ENCODE measurements around the gene DEPDC5. TPM values are rescaled to one million over a fixed set of nuclear protein-coding genes. Genes with fewer than 3 reads are reported as not detected.
A peak's percentile ranks its signal among the peaks of the same experiment; 100 is the strongest.
"Not testable (repeated sequence)": the region's sequence is repeated elsewhere in the genome, so short reads cannot be mapped to it uniquely, and the experiment has no call there.

The DEPDC5 gene
- total and polyA plus RNA-seq, 3 experiments from 2014 or later, result 11.1 to 38.1 (median 29.1) TPM

GRCh38 chr22:31739795-31740201 is 14.0 kb upstream of the DEPDC5 start:
- POLR2A ChIA-PET, result no interaction called here

GRCh38 chr22:31740314-31740713 is 13.5 kb upstream of the DEPDC5 start:
- H3K4me1 ChIP-seq (ENCODE audit: insufficient read depth, low read length); H3K4me3 ChIP-seq (ENCODE audit: low read length); H3K27me3 Mint-ChIP-seq; CTCF ChIA-PET; H3K9me3 ChIP-seq (ENCODE audit: low read length); H3K27ac ChIP-seq (ENCODE audit: low read depth, low read length); H3K9me3 Mint-ChIP-seq; DNase-seq; H3K27me3 ChIP-seq (ENCODE audit: insufficient read depth, low read length, poor library complexity, severe bottlenecking); POLR2A ChIA-PET; H3K4me3 Mint-ChIP-seq; H3K36me3 ChIP-seq (ENCODE audit: insufficient read depth, low read length): not testable (repeated sequence)
- Mint-ChIP-seq H3K4me1 (peaks cover 25 to 61% (median 47%) of the 10 kb centered on the region in 3 donors), H3K27ac (peak overlapping the region in 3 of 8 donors; percentile 13 to 33 (median 26)), H3K36me3 (peaks cover 4 to 61% (median 5%) of the 10 kb centered on the region in 3 donors)

More at GRCh38 chr22:31739795-31740201, 14.0 kb upstream of the DEPDC5 start:
- H3K27me3 ChIP-seq (ENCODE audit: insufficient read depth, low read length, poor library complexity, severe bottlenecking), result no peaks in the 10 kb centered on the region
- H3K27ac ChIP-seq (ENCODE audit: low read depth, low read length), result no peak overlapping the region
- H3K9me3 ChIP-seq (ENCODE audit: low read length), result no peaks in the 10 kb centered on the region
- Mint-ChIP-seq H3K4me1 (peaks cover 26 to 63% (median 49%) of the 10 kb centered on the region in 3 donors), H3K4me3 (no peak overlapping the region), H3K27me3 (no peaks in the 10 kb centered on the region), H3K36me3 (peaks cover 4 to 61% (median 5%) of the 10 kb centered on the region in 3 donors), H3K9me3 (no peaks in the 10 kb centered on the region), H3K27ac (peak overlapping the region in 2 of 8 donors; percentile 7 to 32)
- no peak overlapping the region for H3K4me3 ChIP-seq (ENCODE audit: low read length)
- CTCF ChIA-PET, result no interaction called here
- no peaks in the 10 kb centered on the region for H3K4me1 ChIP-seq (ENCODE audit: insufficient read depth, low read length)
- peaks cover 7% of the 10 kb centered on the region for H3K36me3 ChIP-seq (ENCODE audit: insufficient read depth, low read length)
- DNase-seq, result no peak

- Mint-ChIP-seq H3K4me1 (peaks cover 26 to 64% (median 53%) of the 10 kb centered on the region in 3 donors), H3K27me3 (no peaks in the 10 kb centered on the region), H3K9me3 (no peaks in the 10 kb centered on the region), H3K4me3 (peak overlapping the region in 1 of 7 donors; percentile 40), H3K36me3 (peaks cover 4 to 57% (median 5%) of the 10 kb centered on the region in 3 donors), H3K27ac (peak overlapping the region in 4 of 8 donors; percentile 5 to 62 (median 31))
- no peak overlapping the region for H3K4me3 ChIP-seq (ENCODE audit: low read length)
- DNase-seq, result no peak
- H3K27ac ChIP-seq (ENCODE audit: low read depth, low read length), result no peak overlapping the region
- H3K27me3 ChIP-seq (ENCODE audit: insufficient read depth, low read length, poor library complexity, severe bottlenecking), result no peaks in the 10 kb centered on the region
- ChIA-PET POLR2A (no interaction called here), CTCF (no interaction called here)
- peaks cover 7% of the 10 kb centered on the region for H3K36me3 ChIP-seq (ENCODE audit: insufficient read depth, low read length)
- H3K4me1 ChIP-seq (ENCODE audit: insufficient read depth, low read length), result no peaks in the 10 kb centered on the region
- no peaks in the 10 kb centered on the region for H3K9me3 ChIP-seq (ENCODE audit: low read length)
Observed at GRCh38 chr22:31742115-31742514, 11.7 kb upstream of the DEPDC5 start.

DNA sequence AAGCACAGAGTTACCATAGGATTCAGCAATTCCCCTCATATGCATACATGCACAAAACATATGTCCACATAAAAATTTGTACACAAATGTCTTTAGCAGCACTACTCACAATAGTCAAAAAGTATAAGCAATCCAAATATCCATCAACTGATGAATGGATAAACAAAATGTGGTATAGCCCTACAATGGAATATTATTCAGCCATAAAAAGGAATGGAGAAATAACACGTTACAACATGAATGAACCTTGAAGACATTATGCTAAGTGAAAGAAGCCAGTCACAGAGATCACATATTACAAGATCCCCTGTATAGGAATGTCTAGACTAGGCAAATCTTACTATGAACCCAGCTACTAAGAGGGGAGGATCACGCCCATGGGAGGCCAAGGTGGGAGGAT is 11.1 kb upstream of the DEPDC5 start:
- no peaks in the 10 kb centered on the region for H3K27me3 ChIP-seq (ENCODE audit: insufficient read depth, low read length, poor library complexity, severe bottlenecking)
- H3K9me3 ChIP-seq (ENCODE audit: low read length), result no peaks in the 10 kb centered on the region
- H3K27ac ChIP-seq (ENCODE audit: low read depth, low read length), result no peak overlapping the region
- CTCF ChIA-PET, result no interaction called here
- peaks cover 30 to 68% (median 57%) of the 10 kb centered on the region in 3 donors for H3K4me1 Mint-ChIP-seq
- no peak for DNase-seq
- H3K36me3 ChIP-seq (ENCODE audit: insufficient read depth, low read length), result peaks cover 7% of the 10 kb centered on the region
- no peaks in the 10 kb centered on the region for H3K27me3 Mint-ChIP-seq
- peaks cover 4% of the 10 kb centered on the region for H3K4me1 ChIP-seq (ENCODE audit: insufficient read depth, low read length)
- H3K4me3 Mint-ChIP-seq, result no peak overlapping the region
- POLR2A ChIA-PET, result no interaction called here
- H3K4me3 ChIP-seq (ENCODE audit: low read length), result no peak overlapping the region
- no peaks in the 10 kb centered on the region for H3K9me3 Mint-ChIP-seq
- peak overlapping the region in 4 of 8 donors; percentile 1 to 70 (median 60) for H3K27ac Mint-ChIP-seq
- H3K36me3 Mint-ChIP-seq, result peaks cover 4 to 61% (median 5%) of the 10 kb centered on the region in 3 donors

- no peaks in the 10 kb centered on the region for H3K9me3 ChIP-seq (ENCODE audit: low read length)
- H3K4me1 ChIP-seq (ENCODE audit: insufficient read depth, low read length), result peaks cover 16% of the 10 kb centered on the region
- Mint-ChIP-seq H3K27me3 (no peaks in the 10 kb centered on the region), H3K36me3 (peaks cover 4 to 52% (median 5%) of the 10 kb centered on the region in 3 donors), H3K4me1 (peaks cover 35 to 69% (median 57%) of the 10 kb centered on the region in 3 donors), H3K4me3 (no peak overlapping the region), H3K9me3 (no peaks in the 10 kb centered on the region), H3K27ac (no peak overlapping the region)
- no peaks in the 10 kb centered on the region for H3K27me3 ChIP-seq (ENCODE audit: insufficient read depth, low read length, poor library complexity, severe bottlenecking)
- POLR2A ChIA-PET, result no interaction called here
- no peak overlapping the region for H3K4me3 ChIP-seq (ENCODE audit: low read length)
- no peak overlapping the region for H3K27ac ChIP-seq (ENCODE audit: low read depth, low read length)
- CTCF ChIA-PET, result no interaction called here
- no peak for DNase-seq
- peaks cover 7% of the 10 kb centered on the region for H3K36me3 ChIP-seq (ENCODE audit: insufficient read depth, low read length)
Observed at GRCh38 chr22:31743871-31744270, 9.9 kb upstream of the DEPDC5 start.

- no peak overlapping the region for H3K4me3 ChIP-seq (ENCODE audit: low read length)
- no peaks in the 10 kb centered on the region for H3K27me3 ChIP-seq (ENCODE audit: insufficient read depth, low read length, poor library complexity, severe bottlenecking)
- peak overlapping the region in 2 of 7 donors; percentile 88 to 90 for H3K4me3 Mint-ChIP-seq
- peaks cover 3 to 28% (median 4%) of the 10 kb centered on the region in 3 donors for H3K36me3 Mint-ChIP-seq
- no peaks in the 10 kb centered on the region for H3K9me3 ChIP-seq (ENCODE audit: low read length)
- H3K27ac ChIP-seq (ENCODE audit: low read depth, low read length), result no peak overlapping the region
- H3K36me3 ChIP-seq (ENCODE audit: insufficient read depth, low read length), result no peaks in the 10 kb centered on the region
- no peaks in the 10 kb centered on the region for H3K27me3 Mint-ChIP-seq
- ChIA-PET POLR2A (interaction anchor here (0.7 kb wide), 1 partner anchor 16 kb away, joined by 4 read pairs; no protein-coding TSS in a partner anchor), CTCF (no interaction called here)
- no peak for DNase-seq
- H3K4me1 ChIP-seq (ENCODE audit: insufficient read depth, low read length), result peaks cover 30% of the 10 kb centered on the region
- peaks cover 43 to 59% (median 52%) of the 10 kb centered on the region in 3 donors for H3K4me1 Mint-ChIP-seq
- H3K9me3 Mint-ChIP-seq, result no peaks in the 10 kb centered on the region
- peak overlapping the region in 2 of 8 donors; percentile 2 to 85 for H3K27ac Mint-ChIP-seq
Observed at GRCh38 chr22:31747441-31747840, 6.4 kb upstream of the DEPDC5 start.

GRCh38 chr22:31748490-31748889 is 5.3 kb upstream of the DEPDC5 start:
- Mint-ChIP-seq H3K27ac (peak overlapping the region in 7 of 8 donors; percentile 3 to 97 (median 95)), H3K36me3 (peaks cover 0 to 24% (median 0%) of the 10 kb centered on the region in 3 donors), H3K4me3 (peak overlapping the region; percentile 88 to 99 (median 94)), H3K27me3 (no peaks in the 10 kb centered on the region), H3K4me1 (peaks cover 49 to 62% (median 56%) of the 10 kb centered on the region in 3 donors), H3K9me3 (no peaks in the 10 kb centered on the region)
- no peaks in the 10 kb centered on the region for H3K36me3 ChIP-seq (ENCODE audit: insufficient read depth, low read length)
- no peak for DNase-seq
- H3K4me1 ChIP-seq (ENCODE audit: insufficient read depth, low read length), result peaks cover 38% of the 10 kb centered on the region
- H3K4me3 ChIP-seq (ENCODE audit: low read length), result no peak overlapping the region
- ChIA-PET CTCF (interaction anchor here (1.0 kb wide), 1 partner anchor 83 kb away, joined by 3 read pairs; no protein-coding TSS in a partner anchor), POLR2A (no interaction called here)
- H3K9me3 ChIP-seq (ENCODE audit: low read length), result no peaks in the 10 kb centered on the region
- peak overlapping the region; percentile 25 for H3K27ac ChIP-seq (ENCODE audit: low read depth, low read length)
- no peaks in the 10 kb centered on the region for H3K27me3 ChIP-seq (ENCODE audit: insufficient read depth, low read length, poor library complexity, severe bottlenecking)

DNA sequence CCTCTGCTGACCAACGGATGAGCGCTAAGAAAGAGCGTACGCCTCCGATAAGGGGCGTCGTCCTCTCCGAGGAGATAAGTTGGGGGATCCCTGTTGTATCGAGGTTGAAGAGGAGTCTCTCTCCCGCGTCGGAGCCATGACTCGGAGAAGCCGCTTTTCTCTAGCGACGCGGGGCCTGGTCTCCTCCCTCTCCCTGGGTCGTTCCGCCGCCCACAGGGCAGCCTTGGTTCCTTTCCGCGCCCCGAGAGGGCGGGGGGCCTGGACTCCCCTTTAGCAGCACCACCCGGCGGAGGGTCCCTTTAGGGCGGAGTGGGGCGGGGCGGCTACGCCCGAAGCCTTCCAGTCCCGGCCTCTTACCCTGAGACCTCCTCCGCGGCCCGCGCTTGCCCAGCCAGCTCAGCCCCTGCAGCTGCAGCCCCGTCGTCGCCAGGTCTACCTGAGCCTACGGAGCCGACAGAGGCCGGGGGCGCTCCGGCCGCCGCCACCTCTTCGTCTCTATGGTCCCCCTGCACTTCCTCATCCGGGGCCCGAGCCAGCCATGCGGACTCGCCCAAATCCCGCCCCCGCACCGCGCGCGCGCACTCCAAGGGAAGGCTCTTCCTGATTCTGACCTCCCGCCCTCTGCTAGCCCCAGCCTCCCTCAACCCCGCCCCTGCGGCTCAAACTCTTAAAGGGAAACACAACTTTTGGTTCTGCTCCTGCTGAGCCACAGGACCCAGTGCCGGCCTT is 4.0 kb upstream of the DEPDC5 start, which contains the start of gene PRR14L:
TSS of gene PRR14L (minus strand) at position 497 of the 729 bp plus-strand sequence. CDS start 11,272 bp downstream, outside the sequence.
- Histone ChIP-seq H3K27me3 (ENCODE audit: insufficient read depth, low read length, poor library complexity, severe bottlenecking) (no peaks in the 10 kb centered on the region), H3K27ac (ENCODE audit: low read depth, low read length) (peak within 1 kb of the TSS; percentile 81), H3K4me3 (ENCODE audit: low read length) (peak within 1 kb of the TSS; percentile 78), H3K36me3 (ENCODE audit: insufficient read depth, low read length) (no peaks in the 10 kb centered on the region), H3K9me3 (ENCODE audit: low read length) (no peaks in the 10 kb centered on the region), H3K4me1 (ENCODE audit: insufficient read depth, low read length) (peaks cover 47% of the 10 kb centered on the region)
- POLR2A ChIA-PET, result no interaction called here
- H3K27ac Mint-ChIP-seq, result peak within 1 kb of the TSS; percentile 85 to 97 (median 95)
- H3K4me3 Mint-ChIP-seq, result peak within 1 kb of the TSS; percentile 88 to 99 (median 94)
- DNase-seq, result peak; percentile 96 to 98 (median 97)
- CTCF ChIA-PET, result interaction anchor here (1.0 kb wide), 1 partner anchor 84 kb away, joined by 3 read pairs; no protein-coding TSS in a partner anchor
- H3K9me3 Mint-ChIP-seq, result no peaks in the 10 kb centered on the region
- H3K4me1 Mint-ChIP-seq, result peaks cover 51 to 64% (median 60%) of the 10 kb centered on the region in 3 donors
- H3K36me3 Mint-ChIP-seq, result peaks cover 0 to 18% (median 0%) of the 10 kb centered on the region in 3 donors
- H3K27me3 Mint-ChIP-seq, result no peaks in the 10 kb centered on the region

All from CD8-positive, alpha-beta memory T cell (primary cell).